OCI-LY7 (cell line): Measurements from ENCODE around the gene XPNPEP2. TPM values are rescaled to one million over a fixed set of nuclear protein-coding genes. Genes with fewer than 3 reads are reported as not detected.

Source experiments
- BruUV-seq: library from RNA; stranded (reverse); fragments of 400-500 nt; replicated peaks from 2 replicates; lab custom pipeline; 2021; lab: Mats Ljungman, UMichigan
- CTCF ChIA-PET: fragments of 300-600 bp; sonication (Branson Sonifier 250); formaldehyde crosslinking; loops from one replicate; lab custom pipeline; 2022; ENCODE audit warnings: antibody characterized with exemption; ENCODE audit not compliant: unreplicated experiment; lab: Charles Lee
- POLR2A ChIA-PET: fragments of 300-600 bp; sonication (Branson Sonifier 250); formaldehyde crosslinking; loops from one replicate; lab custom pipeline; 2022; ENCODE audit warnings: antibody characterized with exemption; lab: Charles Lee
- DNase-seq: peaks from one replicate; pipeline ENCODE4 v3.0.0-alpha.2; 2015; ENCODE audit warnings: low spot score
- H2AFZ ChIP-seq: fragments of 200-600 bp; sonication (generic), shearing (Covaris generic); 2 replicates; pipeline ENCODE4 v1.6.1; 2014; ENCODE audit warnings: mild to moderate bottlenecking, antibody characterized with exemption, low read length, moderate library complexity
- H3K27ac ChIP-seq: fragments of 200-600 bp; sonication (generic); 2 replicates; pipeline ENCODE4 v1.5.1; 2014; ENCODE audit warnings: mixed run types, low read depth, mild to moderate bottlenecking, moderate library complexity, low read length, inconsistent platforms; ENCODE audit not compliant: poor library complexity, severe bottlenecking
- H3K36me3 ChIP-seq: fragments of 200-600 bp; sonication (generic); 2 replicates; pipeline ENCODE4 v1.6.1; 2014; ENCODE audit warnings: mild to moderate bottlenecking, antibody characterized with exemption, low read length, moderate library complexity, mixed read lengths; ENCODE audit not compliant: insufficient read depth
- H3K4me1 ChIP-seq: fragments of 200-600 bp; sonication (generic); 2 replicates; pipeline ENCODE4 v1.5.1; 2014; ENCODE audit warnings: mild to moderate bottlenecking, low read length; ENCODE audit not compliant: insufficient read depth, poor library complexity, severe bottlenecking
- H3K4me2 ChIP-seq: fragments of 200-600 bp; sonication (generic); 2 replicates; pipeline ENCODE4 v1.6.1; 2014; ENCODE audit warnings: mild to moderate bottlenecking, low read length
- H3K4me3 ChIP-seq: fragments of 200-600 bp; sonication (generic); 2 replicates; pipeline ENCODE4 v1.5.1; 2014; ENCODE audit warnings: mild to moderate bottlenecking, low read depth, low read length; ENCODE audit not compliant: poor library complexity, severe bottlenecking
- H3K79me2 ChIP-seq: fragments of 200-600 bp; sonication (generic); 2 replicates; pipeline ENCODE4 v1.6.1; 2016; ENCODE audit warnings: low read depth, mild to moderate bottlenecking, low read length, moderate library complexity, mixed read lengths; ENCODE audit not compliant: insufficient read depth
- H3K9me2 ChIP-seq: fragments of 200-600 bp; sonication (generic); 2 replicates; pipeline ENCODE4 v1.6.1; 2016; ENCODE audit warnings: mild to moderate bottlenecking, low read length, mixed read lengths; ENCODE audit not compliant: insufficient read depth
- H3K9me3 ChIP-seq: fragments of 200-600 bp; sonication (generic); 2 replicates; pipeline ENCODE4 v1.6.1; 2014; ENCODE audit warnings: mild to moderate bottlenecking, mixed run types, low read length, mixed read lengths
- H4K20me1 ChIP-seq: fragments of 200-600 bp; sonication (generic); 2 replicates; pipeline ENCODE4 v1.6.1; 2014; ENCODE audit warnings: mild to moderate bottlenecking, antibody characterized with exemption, low read length, moderate library complexity, mixed read lengths; ENCODE audit not compliant: insufficient read depth
- CTCF ChIP-seq: fragments of 200-600 bp; sonication (generic); conservative IDR thresholded peaks from 2 replicates; pipeline ENCODE4 v1.5.1; 2014; ENCODE audit warnings: mild to moderate bottlenecking, antibody characterized with exemption, low read length, moderate library complexity, mixed read lengths
- EZH2phosphoT487 ChIP-seq: fragments of 200-600 bp; sonication (generic); IDR thresholded peaks from 2 replicates; pipeline ENCODE4 v1.6.1; 2018; ENCODE audit warnings: low read depth, borderline replicate concordance, mild to moderate bottlenecking, mixed run types, antibody characterized with exemption, low read length, moderate library complexity, mixed read lengths
- intact Hi-C: fragments of 100-400 bp; cut with micrococcal nuclease; formaldehyde crosslinking; loops from one replicate; pipeline ENCODE4 v1.10.0; 2022; ENCODE audit not compliant: unreplicated experiment
- total RNA-seq, 2 experiments: library from RNA; depleted of rRNA in 1 of 2; stranded (reverse); fragments of >200 nt in 1 of 2; shearing (Covaris generic) in 1 of 2; gene quantifications; 2 replicates each; pipeline ENCODE4 v1.2.3, GENCODE V29; 2014 to 2022

Gene XPNPEP2
- total RNA-seq, 2 experiments from 2014 or later = not detected

- ChIA-PET POLR2A (interaction anchor here (0.5 to 1.4 kb wide), 10 partner anchors 10 to 280 kb away, joined by 3 to 6 read pairs (median 3); no protein-coding TSS in a partner anchor), CTCF (no interaction called here)
- peaks cover 17% of the 10 kb centered on the region for H4K20me1 ChIP-seq
- no peak overlapping the region for H3K4me3 ChIP-seq
- peaks cover 91% of the 10 kb centered on the region for H3K36me3 ChIP-seq
- no TSS peak for BruUV-seq
- H3K9me2 ChIP-seq = no peaks in the 10 kb centered on the region
- intact Hi-C loops = loop anchor here (10.0 kb wide), 1 partner anchor 387 kb away; the partner anchor contains the start of gene RAB33A
- H3K9me3 ChIP-seq = no peaks in the 10 kb centered on the region
- H3K27ac ChIP-seq = peak overlapping the region; percentile 78
- no peak overlapping the region for H2AFZ ChIP-seq
- TF ChIP-seq CTCF = no peak
- no peak for TF ChIP-seq EZH2phosphoT487
- peaks cover 51% of the 10 kb centered on the region for H3K4me1 ChIP-seq
- no peak for DNase-seq
- H3K79me2 ChIP-seq = peaks cover 61% of the 10 kb centered on the region
- no peak overlapping the region for H3K4me2 ChIP-seq
Measured at GRCh38 chrX:129787336-129788055, 48.7 kb downstream of the XPNPEP2 start.

DNA sequence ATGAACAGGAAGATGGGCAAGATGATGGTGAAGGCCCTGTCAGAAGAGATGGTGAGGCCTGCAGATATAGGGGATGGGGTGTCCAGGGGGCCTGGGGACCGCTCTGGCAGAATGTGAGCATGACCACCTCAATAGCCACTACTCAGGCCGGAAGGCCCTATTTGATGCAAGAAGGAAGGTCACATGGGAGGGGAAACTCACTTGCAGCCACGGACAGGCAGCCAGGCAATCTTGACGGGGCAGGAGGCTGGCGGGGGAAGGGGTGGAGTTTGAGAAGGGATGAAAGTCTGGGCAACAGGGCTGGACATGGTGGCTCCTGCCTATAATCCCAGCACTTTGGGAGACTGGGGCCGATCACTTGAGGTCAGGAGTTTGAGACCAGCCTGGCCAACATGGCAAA lies 49.7 kb downstream of the XPNPEP2 start:
- ChIA-PET POLR2A (no interaction called here), CTCF (no interaction called here)
- no peak for TF ChIP-seq CTCF
- TF ChIP-seq EZH2phosphoT487 = no peak
- Histone ChIP-seq H3K79me2 (peaks cover 51% of the 10 kb centered on the region), H3K27ac (no peak overlapping the region), H3K4me3 (no peak overlapping the region), H4K20me1 (peaks cover 13% of the 10 kb centered on the region), H3K4me2 (no peak overlapping the region), H3K36me3 (peaks cover 91% of the 10 kb centered on the region), H3K9me3 (no peaks in the 10 kb centered on the region), H3K9me2 (no peaks in the 10 kb centered on the region), H3K4me1 (peaks cover 41% of the 10 kb centered on the region), H2AFZ (no peak overlapping the region)
- no peak for DNase-seq
- intact Hi-C loops = loop anchor here (10.0 kb wide), 1 partner anchor 386 kb away; the partner anchor contains the start of gene RAB33A
- BruUV-seq = no TSS peak

DNA sequence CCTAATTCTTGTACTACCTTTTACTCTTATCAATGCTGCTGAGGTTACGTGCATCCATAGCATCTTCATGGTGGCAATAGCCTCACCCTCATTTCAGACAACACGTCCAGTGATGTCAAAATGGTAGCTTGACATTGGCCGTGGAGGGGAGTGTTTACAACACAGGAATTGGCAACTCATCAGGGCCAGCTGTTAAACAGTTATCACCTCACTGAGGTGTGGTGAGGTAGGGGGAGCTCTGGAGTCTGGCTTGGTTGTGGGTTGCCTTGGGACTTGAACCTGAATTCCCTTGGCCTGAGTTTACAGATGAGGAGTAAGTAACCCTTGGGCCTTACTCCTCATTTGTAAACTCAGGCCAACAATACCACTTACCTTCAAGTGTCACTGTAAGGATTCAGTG lies 51.4 kb downstream of the XPNPEP2 start:
- CTCF ChIA-PET = no interaction called here
- H3K27ac ChIP-seq = no peak overlapping the region
- H3K4me1 ChIP-seq = peaks cover 26% of the 10 kb centered on the region
- no peak for DNase-seq
- H3K9me3 ChIP-seq = no peaks in the 10 kb centered on the region
- H4K20me1 ChIP-seq = peaks cover 5% of the 10 kb centered on the region; the same call in 1 of the 2 replicates
- no peak overlapping the region for H3K4me2 ChIP-seq
- POLR2A ChIA-PET = no interaction called here
- H3K9me2 ChIP-seq = no peaks in the 10 kb centered on the region
- H2AFZ ChIP-seq = no peak overlapping the region
- no TSS peak for BruUV-seq
- TF ChIP-seq CTCF (peak; percentile 23; the same call in 1 of the 2 replicates), EZH2phosphoT487 (no peak)
- H3K79me2 ChIP-seq = peaks cover 35% of the 10 kb centered on the region
- H3K36me3 ChIP-seq = peaks cover 93% of the 10 kb centered on the region
- H3K4me3 ChIP-seq = no peak overlapping the region
- intact Hi-C loops = no loop called here
